DOHH2 (cell line): ENCODE results near the gene CUBN.

Source experiments
- H3F3A ChIP-seq: fragments of 200-600 bp; sonication (generic), shearing (Covaris generic); 2 replicates; pipeline ENCODE4 v1.6.0; 2016; ENCODE audit warnings: antibody characterized with exemption, mild to moderate bottlenecking; ENCODE audit not compliant: control insufficient read depth, insufficient read depth
- H3K27ac ChIP-seq: fragments of 200-600 bp; sonication (generic); 2 replicates; pipeline ENCODE4 v1.5.1; 2014; ENCODE audit warnings: low read depth, mild to moderate bottlenecking, low read length, moderate library complexity
- H3K27me3 ChIP-seq: fragments of 200-600 bp; sonication (generic); 2 replicates; pipeline ENCODE4 v1.6.1; 2014; ENCODE audit warnings: mild to moderate bottlenecking, low read length, mixed read lengths; ENCODE audit not compliant: control insufficient read depth
- H3K36me3 ChIP-seq: fragments of 200-600 bp; sonication (generic); 2 replicates; pipeline ENCODE4 v1.6.1; 2014; ENCODE audit warnings: mild to moderate bottlenecking, low read length, moderate library complexity, mixed read lengths; ENCODE audit not compliant: control insufficient read depth
- H3K4me1 ChIP-seq: fragments of 200-600 bp; sonication (generic); 2 replicates; pipeline ENCODE4 v1.6.1; 2014; ENCODE audit warnings: mild to moderate bottlenecking, low read length, mixed read lengths; ENCODE audit not compliant: control insufficient read depth
- H3K4me2 ChIP-seq: fragments of 200-600 bp; sonication (generic); 2 replicates; pipeline ENCODE4 v1.6.0; 2014; ENCODE audit warnings: mild to moderate bottlenecking, low read length, moderate library complexity
- H3K4me3 ChIP-seq: fragments of 200-600 bp; sonication (generic); 2 replicates; pipeline ENCODE4 v1.5.1; 2014; ENCODE audit warnings: mild to moderate bottlenecking, low read length, mixed read lengths
- H3K79me2 ChIP-seq: fragments of 200-600 bp; sonication (generic); 2 replicates; pipeline ENCODE4 v1.6.1; 2014; ENCODE audit warnings: mild to moderate bottlenecking, low read length, mixed read lengths; ENCODE audit not compliant: control insufficient read depth
- H3K9me2 ChIP-seq: fragments of 200-600 bp; sonication (generic); replicated peaks from 2 replicates; pipeline ENCODE4 v1.6.1; 2014; ENCODE audit warnings: mild to moderate bottlenecking, low read length, mixed read lengths; ENCODE audit not compliant: control insufficient read depth
- H3K9me3 ChIP-seq: fragments of 200-600 bp; sonication (generic); 2 replicates; pipeline ENCODE4 v1.6.1; 2014; ENCODE audit warnings: antibody characterized with exemption, low read length, mixed read lengths; ENCODE audit not compliant: control insufficient read depth, insufficient read depth
- H4K20me1 ChIP-seq: fragments of 200-600 bp; sonication (generic); 2 replicates; pipeline ENCODE4 v1.6.0; 2014; ENCODE audit warnings: low read depth, mild to moderate bottlenecking, antibody characterized with exemption, low read length, moderate library complexity; ENCODE audit not compliant: control insufficient read depth, insufficient read depth
- CTCF ChIP-seq: fragments of 200-600 bp; sonication (generic); IDR thresholded peaks from one replicate; pipeline ENCODE4 v1.5.1; 2014; ENCODE audit warnings: antibody characterized with exemption, mild to moderate bottlenecking, low read depth, low read length; ENCODE audit not compliant: poor library complexity, severe bottlenecking
- EZH2phosphoT487 ChIP-seq: fragments of 200-600 bp; sonication (generic); IDR thresholded peaks from 2 replicates; pipeline ENCODE4 v1.6.1; 2017; ENCODE audit warnings: borderline replicate concordance, mild to moderate bottlenecking, antibody characterized with exemption, low read length, moderate library complexity, mixed read lengths

CUBN gene

DNA sequence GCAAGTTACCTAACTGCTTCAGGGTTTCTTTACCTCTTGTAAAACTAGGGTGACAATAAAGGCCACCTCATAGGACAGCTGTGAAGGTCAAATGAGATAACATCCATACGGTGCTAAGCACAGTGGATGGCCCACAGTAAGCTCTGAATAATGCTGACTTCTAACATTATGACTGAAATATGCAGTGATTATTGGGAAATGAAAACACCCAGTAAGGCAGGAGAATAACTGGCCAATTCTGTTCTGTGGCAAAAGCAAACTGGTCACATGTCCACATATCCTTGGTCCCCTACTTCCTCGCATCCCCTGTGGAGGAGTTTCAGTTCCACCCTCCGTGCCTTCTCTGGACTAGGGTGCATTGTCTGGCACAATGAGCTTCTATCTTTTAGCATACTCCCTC lies 1.4 kb downstream of the CUBN start:
- Histone ChIP-seq H3K9me2 (no peaks in the 10 kb centered on the region), H4K20me1 (no peaks in the 10 kb centered on the region), H3F3A (no peaks in the 10 kb centered on the region), H3K4me1 (no peaks in the 10 kb centered on the region), H3K27me3 (no peaks in the 10 kb centered on the region), H3K4me3 (no peak overlapping the region), H3K27ac (no peak overlapping the region), H3K79me2 (no peaks in the 10 kb centered on the region), H3K36me3 (no peaks in the 10 kb centered on the region), H3K4me2 (no peak overlapping the region), H3K9me3 (no peaks in the 10 kb centered on the region)
- TF ChIP-seq EZH2phosphoT487 (no peak), CTCF (no peak)

- Histone ChIP-seq H3F3A (no peaks in the 10 kb centered on the region), H4K20me1 (no peaks in the 10 kb centered on the region), H3K27me3 (no peaks in the 10 kb centered on the region), H3K79me2 (no peaks in the 10 kb centered on the region), H3K36me3 (no peaks in the 10 kb centered on the region), H3K9me3 (no peaks in the 10 kb centered on the region), H3K27ac (no peak overlapping the region), H3K9me2 (no peaks in the 10 kb centered on the region), H3K4me2 (no peak overlapping the region), H3K4me1 (no peaks in the 10 kb centered on the region), H3K4me3 (no peak overlapping the region)
- TF ChIP-seq EZH2phosphoT487 (no peak), CTCF (no peak)
These were observed 3.3 kb downstream of the CUBN start for GRCh38 chr10:17126327-17126726.

GRCh38 chr10:17125206-17125893 lies 4.3 kb downstream of the CUBN start:
- Histone ChIP-seq H3K27ac (no peak overlapping the region), H3K9me3 (no peaks in the 10 kb centered on the region), H3F3A (no peaks in the 10 kb centered on the region)

More at GRCh38 chr10:17125206-17125893, 4.3 kb downstream of the CUBN start:
- Histone ChIP-seq H3K9me2 (no peaks in the 10 kb centered on the region), H3K79me2 (no peaks in the 10 kb centered on the region), H3K4me1 (no peaks in the 10 kb centered on the region), H3K4me2 (no peak overlapping the region), H3K27me3 (no peaks in the 10 kb centered on the region), H3K36me3 (no peaks in the 10 kb centered on the region), H4K20me1 (no peaks in the 10 kb centered on the region), H3K4me3 (no peak overlapping the region)
- TF ChIP-seq EZH2phosphoT487, result no peak
- TF ChIP-seq CTCF, result no peak
